Endothelial cell of umbilical vein (primary cell): ENCODE results near the gene DIP2A.

Experiments
- CTCF ChIP-seq, 2 donors: IDR thresholded peaks; 1 replicate in 1 of 2; 2 replicates in 1 of 2; pipeline ENCODE4 v1.5.1; 2011; ENCODE audit warnings: low read length in 2 of 2, mild to moderate bottlenecking in 2 of 2, moderate library complexity in 2 of 2, control low read depth in 1 of 2, inconsistent platforms in 1 of 2, low read depth in 1 of 2; ENCODE audit not compliant: insufficient read depth in 1 of 2; ENCODE audit errors: extremely low read depth in 1 of 2
- EZH2 ChIP-seq: IDR thresholded peaks from 2 replicates; pipeline ENCODE4 v1.6.1; 2012; ENCODE audit warnings: borderline replicate concordance, low read depth, mild to moderate bottlenecking, moderate library complexity, low read length, inconsistent platforms; ENCODE audit not compliant: severe bottlenecking
- GATA2 ChIP-seq: IDR thresholded peaks from 2 replicates; pipeline ENCODE4 v1.7.0; 2011; ENCODE audit warnings: low read depth, mild to moderate bottlenecking, moderate library complexity, mixed read lengths, low read length; ENCODE audit not compliant: insufficient read length, insufficient read depth
- JUN ChIP-seq: IDR thresholded peaks from 2 replicates; pipeline ENCODE4 v1.6.1; 2011; ENCODE audit warnings: borderline replicate concordance, low read depth; ENCODE audit not compliant: insufficient read length, insufficient read depth
- MAX ChIP-seq: IDR thresholded peaks from 2 replicates; pipeline ENCODE4 v1.6.1; 2011; ENCODE audit not compliant: insufficient read depth, insufficient read length
- POLR2A ChIP-seq: IDR thresholded peaks from 2 replicates; pipeline ENCODE4 v1.6.1; 2012; ENCODE audit warnings: low read depth, mild to moderate bottlenecking, control low read depth, low read length
- POLR2AphosphoS5 ChIP-seq: IDR thresholded peaks from 2 replicates; pipeline ENCODE4 v1.6.1; 2012; ENCODE audit warnings: low read depth, mild to moderate bottlenecking, control low read depth, low read length, moderate library complexity; ENCODE audit not compliant: insufficient read depth

- TF ChIP-seq CTCF (IDR thresholded peaks at IDR 0.05; ENCODE audit: extremely low read depth in 1 of 2, insufficient read depth in 1 of 2, low read depth in 1 of 2, low read length in 2 of 2) (no peak), POLR2A (no peak), POLR2AphosphoS5 (no peak), GATA2 (no peak), MAX (no peak), EZH2 (no peak), JUN (no peak)
Observed at GRCh38 chr21:46454634-46455390, 3.9 kb upstream of the DIP2A start.
